HT1080 (cell line): ENCODE measurements around the gene HNRNPDL. TPM values are rescaled to one million over a fixed set of nuclear protein-coding genes. Genes with fewer than 3 reads are reported as not detected.
"Not testable (repeated sequence)": the region's sequence is repeated elsewhere in the genome, so short reads cannot be mapped to it uniquely, and the experiment has no call there.

Experiments
- DNase-seq: peaks from one replicate; pipeline ENCODE4 v3.0.0-alpha.2; 2015; ENCODE audit warnings: low read depth
- total RNA-seq: library from RNA; depleted of rRNA; stranded (reverse); fragments of >200 nt; shearing (Covaris generic); gene quantifications from 2 replicates; pipeline ENCODE4 v1.2.3, GENCODE V29; 2014

HNRNPDL gene
- total RNA-seq, 1 experiment from 2014 or later = 338 TPM

DNA sequence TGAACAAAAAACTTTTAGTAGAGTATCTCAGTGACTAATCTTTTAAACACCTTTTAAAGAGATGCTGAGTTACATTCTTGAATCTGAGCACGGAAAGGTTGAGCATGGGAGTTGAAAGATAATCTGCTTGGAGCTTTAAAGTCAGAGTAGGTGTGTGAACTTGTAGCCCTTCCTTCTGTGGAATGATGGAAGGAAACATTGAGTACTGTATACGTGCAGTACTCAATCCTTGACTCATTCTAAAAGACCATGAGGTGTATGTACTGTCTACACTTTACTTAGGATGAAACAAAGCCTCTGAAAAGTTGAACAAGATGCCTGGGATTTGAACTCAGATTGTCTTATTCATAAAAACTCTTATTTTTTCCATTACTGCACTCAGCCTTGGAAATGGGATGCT lies 3.5 kb upstream of the HNRNPDL start:
- DNase-seq = no peak

DNA sequence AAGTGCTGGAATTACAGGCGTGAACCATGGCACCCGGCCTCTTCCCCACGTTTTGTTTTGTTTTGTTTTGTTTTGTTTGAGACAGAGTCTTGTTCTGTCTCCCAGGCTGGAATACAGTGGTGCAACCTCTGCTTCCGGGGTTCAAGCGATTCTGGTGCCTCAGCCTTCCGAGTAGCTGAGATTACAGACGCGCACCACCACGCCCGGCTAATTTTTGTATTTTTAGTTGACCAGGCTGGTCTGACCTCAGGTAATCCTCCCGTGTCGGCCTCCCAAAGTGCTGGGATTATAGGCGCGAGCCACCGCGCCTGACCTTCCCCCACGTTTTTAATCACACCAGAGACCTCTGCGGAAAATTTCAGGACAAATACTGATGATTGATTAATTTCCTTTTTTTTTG lies 2.3 kb upstream of the HNRNPDL start:
- no peak for DNase-seq

DNA sequence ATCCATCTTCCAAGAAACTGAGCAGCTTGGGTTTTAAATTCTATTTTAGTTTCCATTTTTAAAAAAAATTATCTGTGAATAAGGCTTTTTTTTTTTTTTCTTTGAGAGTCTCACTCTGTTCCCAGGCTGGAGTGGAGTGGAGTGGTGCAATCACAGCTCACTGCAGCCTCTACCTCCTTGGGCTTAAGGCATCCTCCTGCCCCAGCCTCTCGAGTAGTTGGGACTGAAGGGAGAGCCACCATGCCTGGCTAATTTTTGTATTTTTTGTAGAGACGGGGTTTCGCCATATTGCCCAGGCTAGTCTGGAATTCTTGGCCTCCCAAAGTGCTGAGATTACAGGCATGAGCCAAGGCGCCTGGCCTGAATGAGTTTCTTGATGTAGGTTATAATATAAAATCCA lies 1.6 kb upstream of the HNRNPDL start:
- no peak for DNase-seq

DNA sequence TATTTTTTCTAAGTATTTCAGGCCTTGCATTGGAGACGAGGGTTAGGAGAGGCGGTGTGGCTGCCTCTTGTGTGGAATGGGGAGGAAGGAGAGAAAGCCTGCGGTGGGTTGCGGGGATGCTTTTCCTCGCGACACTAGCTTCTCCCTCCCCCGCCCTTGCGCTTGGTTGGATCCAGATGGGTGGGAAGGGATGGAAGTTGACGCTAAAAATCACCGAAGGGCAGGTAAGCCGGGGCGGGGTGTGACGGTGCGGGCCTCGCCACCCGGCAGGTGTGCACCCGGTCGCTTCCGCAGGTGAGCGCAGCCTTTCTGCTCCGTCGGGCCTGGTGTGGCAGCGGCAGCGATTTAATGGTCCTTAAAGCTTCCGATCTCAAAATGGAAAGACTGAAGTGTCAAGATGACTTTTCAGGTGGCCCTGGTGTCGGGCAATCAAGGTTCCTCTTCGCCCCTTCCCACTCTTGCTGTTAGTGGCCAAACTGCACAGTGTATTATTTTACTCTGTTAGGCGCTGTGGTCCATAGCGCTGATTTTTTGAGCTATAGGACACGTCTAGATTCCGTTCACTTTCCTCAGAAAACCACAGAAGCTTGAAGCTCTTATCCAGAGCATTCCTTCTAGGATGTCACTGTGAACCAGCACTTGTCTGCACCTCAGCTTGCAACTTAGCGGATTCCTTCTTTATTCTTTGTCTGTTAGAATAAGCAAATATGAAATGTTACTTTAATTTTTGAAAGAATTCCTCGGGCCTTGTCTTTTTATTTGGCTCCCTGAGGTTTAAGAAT lies 893 bp upstream of the HNRNPDL start:
- DNase-seq = no peak

DNA sequence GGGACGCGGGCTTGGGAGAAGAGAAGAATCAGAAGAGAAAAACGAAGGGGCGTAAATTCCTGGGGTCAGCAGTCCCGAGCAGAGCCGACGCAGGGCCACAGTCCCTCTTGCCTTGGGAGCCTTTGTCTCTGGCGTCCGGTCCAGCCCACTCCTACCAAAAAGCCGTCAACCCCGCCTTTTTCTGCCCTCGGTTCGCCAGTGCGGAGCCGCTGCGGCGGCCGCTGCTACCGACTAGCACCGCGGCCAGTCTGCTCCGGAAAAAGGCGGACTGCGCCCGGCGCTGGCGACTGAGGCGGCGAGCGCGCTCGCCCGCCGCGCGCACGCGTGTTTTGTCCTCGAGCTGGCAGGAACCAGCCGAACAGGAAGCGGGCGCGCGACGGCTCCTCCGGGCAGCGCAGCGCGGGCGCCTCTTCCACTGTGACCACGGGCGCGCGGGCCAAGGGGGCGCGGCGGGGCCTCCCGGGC lies 502 bp downstream of the HNRNPDL start:
- DNase-seq = peak; percentile 60

DNA sequence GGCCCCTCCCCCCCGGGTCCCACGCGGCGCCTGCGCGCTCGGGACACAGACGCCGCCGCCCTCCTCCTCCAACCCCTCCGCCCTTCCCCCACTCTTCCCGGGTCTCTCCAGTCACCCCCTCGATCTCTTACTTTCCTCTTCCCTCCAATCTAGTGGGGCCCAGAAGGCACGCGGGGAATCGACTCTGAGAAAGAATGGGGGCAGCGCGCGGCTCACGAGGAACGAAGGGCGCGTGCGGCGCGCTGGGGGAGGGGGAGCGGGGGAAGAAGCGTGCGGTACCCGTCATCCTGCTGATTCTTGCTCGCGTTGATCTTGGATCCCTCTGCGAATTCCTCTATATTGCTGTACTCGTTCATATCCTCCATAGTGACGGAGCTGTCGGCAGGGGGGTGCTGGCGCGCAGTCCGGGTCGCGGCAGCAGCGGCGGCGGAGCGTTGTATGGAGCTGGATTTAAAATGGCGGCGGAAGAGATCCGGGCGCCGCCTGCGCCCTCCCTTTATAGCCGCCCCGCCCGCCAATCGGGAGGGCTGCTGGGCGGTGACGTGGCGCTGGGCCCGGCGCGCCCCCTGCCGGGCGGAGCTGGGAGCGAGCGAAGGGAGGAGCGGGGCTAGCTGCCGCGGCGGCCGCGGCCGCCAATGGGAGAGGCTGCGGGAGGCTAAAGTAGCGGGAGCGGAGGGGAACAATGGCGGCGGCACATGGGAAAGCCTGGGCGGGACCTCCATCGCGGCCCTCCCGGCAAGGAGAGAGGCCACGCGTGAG lies 1.1 kb downstream of the HNRNPDL start:
- DNase-seq = peak; percentile 91

DNA sequence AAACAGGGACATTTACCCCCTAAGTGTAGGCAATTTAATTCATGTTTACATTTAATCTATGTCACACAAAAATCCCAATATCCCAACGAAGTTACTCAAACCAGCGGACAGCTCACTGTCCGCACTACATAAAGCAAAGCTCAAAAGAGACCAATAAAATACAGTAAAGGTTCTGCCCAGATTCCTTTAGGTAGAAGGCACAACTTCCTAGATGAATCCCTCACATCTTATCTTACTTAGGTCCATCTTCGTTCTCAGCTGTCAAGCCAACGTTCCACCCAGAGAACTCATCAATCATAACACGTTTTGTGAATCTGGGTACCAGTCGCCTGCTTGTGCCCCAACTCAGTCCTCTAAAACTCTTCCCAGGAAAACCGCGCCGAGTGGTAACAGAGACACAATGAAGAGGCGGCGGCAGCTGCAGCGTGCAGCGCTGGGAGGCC lies 1.7 kb downstream of the HNRNPDL start:
- DNase-seq = peak; percentile 68

DNA sequence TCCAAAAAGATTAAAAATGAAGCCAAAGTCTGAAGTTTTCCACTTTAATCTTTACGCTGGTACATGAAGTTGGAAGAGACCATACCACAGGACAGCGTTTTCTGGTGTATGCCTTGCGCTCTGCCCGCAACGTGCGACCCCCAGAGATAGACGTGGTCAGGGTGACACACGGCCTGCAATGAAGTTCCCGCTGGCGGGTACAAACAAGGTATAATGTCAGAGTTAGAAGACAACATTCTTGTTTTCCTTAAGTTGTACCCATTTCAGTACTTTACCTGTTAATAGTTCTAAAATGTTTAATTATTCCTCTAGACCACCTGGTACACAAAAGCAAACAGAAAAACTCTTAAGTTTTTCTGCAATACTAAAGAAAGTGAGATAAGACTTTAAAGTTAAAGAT lies 4.8 kb downstream of the HNRNPDL start:
- DNase-seq = no peak

DNA sequence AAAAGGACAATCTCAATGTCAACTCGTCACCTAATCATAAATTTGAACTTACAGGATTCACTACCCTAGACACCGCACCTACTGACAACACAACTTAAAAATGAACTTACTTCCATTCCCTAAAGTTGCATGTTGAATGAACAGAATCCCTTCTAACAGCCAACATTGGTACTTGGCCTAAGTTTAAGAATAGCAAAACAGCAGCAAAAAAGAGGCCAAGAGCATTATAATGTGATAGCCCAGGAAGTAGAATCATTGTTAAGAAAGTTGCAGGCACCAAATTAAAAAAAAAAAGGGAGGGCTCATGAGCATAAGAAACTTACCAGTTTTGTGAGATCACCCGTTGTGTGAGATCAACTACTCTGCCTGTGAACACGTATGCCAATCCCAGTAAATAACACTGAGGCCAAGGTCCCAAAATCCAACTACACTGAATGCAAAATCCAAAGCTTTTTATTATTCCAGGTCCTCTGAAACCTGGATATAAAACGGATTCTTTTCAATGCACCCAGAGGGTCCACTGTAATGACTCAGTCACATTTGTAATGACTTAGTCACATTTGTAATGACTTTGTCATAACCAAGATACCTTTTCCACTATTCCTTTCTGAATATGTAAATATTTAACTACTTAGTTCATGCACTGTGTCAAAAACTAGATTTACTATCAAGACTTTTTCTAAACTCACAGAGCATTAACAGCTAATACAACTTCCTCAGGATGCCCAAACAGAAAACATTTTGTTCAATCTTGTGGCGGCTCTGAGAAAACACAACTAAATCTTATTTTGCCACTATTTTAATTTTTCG lies 6.8 kb downstream of the HNRNPDL start:
- DNase-seq = peak; percentile 64

DNA sequence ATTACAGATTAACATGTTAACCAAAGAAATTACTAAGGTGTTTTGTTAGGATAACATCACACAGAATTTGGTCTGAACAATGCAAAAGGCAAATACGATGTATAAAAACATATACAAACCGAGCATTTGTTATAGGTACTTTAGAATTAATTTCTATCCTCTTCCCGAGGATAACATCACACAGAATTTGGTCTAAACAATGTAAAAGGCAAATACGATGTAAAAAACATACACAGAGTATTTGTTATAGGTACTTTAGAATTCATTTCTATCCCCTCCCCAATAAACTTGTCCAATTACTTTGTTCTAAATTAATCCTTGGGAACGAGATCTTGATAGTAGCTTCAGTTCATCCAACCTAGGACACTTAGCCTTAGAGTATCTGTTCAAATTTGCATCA lies 7.6 kb downstream of the HNRNPDL start:
- DNase-seq = no peak

DNA sequence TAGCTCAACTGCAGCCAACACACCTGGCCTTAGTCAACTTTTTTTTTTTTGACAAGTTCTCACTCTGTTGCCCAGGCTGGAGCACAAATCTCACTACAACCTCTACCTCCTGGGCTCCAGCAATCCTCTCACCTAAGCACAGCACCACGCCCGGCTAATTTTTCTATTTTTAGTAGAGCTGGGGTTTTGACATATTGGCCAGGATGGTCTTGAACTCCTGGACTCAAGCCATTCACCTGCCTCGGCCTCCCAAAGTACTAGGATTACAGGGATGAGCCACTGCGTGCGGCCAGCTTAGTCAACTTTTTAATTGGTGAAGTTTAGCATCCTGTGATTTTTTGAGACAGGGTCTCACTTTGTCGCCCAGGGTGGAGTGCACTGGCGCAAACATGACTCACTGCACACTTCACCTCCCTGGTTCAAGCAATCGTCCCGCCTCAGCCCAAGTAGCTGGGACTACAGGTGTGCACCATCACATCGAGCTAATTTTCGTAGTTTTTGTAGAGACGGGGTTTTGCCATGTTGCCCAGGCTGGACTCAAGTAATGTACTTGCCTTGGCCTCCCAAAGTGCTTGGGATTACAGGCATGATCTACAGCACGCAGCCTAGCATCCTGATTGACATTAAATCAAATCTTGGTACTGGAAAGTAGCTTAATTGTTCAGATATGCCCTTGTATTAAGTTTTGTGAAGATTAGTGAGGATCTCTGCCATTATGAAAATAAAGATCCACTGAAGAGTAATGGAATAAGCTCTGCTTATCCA lies 8.3 kb downstream of the HNRNPDL start:
- no peak for DNase-seq

DNA sequence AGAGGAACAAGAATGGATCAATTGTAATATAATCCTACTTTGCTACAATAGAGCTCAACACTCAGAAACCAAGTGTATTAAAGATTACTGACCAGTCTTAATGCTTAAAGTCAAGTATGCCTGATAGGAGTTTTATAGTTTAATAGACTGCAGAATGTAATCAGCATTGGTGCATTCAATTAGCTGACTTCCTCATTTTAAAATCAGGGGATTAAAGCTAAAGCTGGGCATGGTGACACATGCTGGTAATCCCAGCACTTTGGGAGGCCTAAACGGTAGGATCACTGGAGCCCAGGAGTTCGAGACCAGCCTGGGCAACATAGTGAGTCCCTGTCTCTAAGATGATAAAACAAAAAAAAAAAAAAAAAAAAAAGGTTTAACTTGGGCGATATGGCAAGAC lies 10.8 kb downstream of the HNRNPDL start:
- DNase-seq = no peak

DNA sequence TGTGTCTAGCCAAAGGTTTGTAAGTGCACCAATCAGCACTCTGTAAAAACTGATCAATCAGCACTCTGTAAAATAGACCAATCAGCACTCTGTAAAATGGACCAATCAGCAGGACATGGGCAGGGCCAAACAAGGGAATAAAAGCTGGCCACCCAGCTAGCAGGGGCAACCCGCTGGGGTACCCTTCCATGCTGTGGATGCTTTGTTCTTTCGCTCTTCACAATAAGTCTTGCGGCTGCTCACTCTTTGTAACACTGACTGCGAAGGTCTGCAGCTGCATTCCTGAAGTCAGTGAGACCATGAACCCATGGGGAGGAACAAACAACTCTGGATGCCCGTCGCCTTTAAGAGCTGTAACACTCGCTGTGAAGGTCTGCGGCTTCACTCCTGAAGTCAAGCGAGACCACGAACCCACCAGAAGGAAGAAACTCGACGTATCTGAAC lies 14.3 kb downstream of the HNRNPDL start:
- no peak for DNase-seq

DNA sequence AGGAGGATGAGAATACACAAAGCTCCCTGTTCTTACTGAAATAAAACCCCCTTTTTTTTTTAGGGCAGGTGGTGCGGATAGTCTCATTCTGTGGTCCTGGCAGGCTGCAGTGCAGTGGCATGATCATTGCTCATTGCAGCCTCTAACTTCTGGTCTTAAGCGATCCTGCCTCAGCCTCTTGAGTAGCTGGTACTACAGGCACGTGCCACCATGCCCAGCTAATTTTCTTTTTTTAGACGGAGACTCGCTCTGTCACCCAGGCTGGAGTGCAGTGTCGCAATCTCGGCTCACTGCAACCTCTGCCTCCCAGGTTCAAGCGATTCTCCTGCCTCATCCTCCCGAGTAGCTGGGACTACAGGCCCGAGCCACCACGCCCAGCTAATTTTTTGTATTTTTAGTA lies 15.2 kb downstream of the HNRNPDL start:
- not testable (repeated sequence) for DNase-seq

DNA sequence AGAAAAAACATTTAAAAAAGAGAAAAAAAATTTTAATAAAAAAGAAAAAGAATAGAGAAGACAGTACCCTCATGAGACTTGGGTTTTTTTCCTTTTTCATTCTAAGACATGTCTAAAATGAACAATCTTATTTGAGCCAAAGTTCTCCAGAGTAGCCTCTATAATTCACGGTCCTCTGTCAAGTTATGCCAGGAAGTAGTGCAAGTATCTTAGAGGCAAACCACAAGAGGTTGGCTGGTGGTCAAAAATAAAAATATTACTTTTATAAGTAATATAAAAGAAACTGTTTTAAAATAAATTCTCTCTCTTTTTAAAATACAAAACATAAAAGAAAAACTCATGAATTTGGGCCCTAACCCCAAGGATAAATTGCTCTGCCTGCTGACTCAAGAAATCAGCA lies 26.5 kb downstream of the HNRNPDL start:
- DNase-seq = no peak

DNA sequence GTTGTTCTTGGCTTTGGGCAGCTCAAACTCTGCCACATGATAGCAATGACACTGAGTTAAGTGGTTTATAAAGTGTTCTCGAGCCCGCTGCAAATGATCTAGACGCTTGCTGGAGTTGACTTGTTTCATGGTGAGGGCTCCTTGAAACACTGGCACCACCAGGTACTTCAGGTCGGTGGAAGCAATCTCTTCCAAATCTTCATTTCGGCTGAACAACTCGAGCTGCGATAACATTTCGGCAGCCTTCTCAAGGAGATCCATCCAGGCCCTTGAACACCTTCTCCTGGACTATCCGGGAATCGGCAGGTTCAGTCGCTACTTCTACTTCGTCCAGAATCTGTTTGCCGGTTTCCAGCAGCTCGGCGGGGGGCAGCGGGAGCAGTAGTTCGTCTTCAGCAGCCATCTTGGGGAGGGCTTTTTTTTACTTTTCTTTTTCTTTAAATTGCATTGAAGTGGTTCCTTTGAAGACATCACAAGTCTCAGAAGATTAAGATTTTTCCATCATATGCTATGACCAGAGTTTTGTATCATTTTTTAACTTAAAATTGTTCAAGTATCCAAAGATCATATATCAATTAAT lies 28.0 kb downstream of the HNRNPDL start:
- DNase-seq = no peak

DNA sequence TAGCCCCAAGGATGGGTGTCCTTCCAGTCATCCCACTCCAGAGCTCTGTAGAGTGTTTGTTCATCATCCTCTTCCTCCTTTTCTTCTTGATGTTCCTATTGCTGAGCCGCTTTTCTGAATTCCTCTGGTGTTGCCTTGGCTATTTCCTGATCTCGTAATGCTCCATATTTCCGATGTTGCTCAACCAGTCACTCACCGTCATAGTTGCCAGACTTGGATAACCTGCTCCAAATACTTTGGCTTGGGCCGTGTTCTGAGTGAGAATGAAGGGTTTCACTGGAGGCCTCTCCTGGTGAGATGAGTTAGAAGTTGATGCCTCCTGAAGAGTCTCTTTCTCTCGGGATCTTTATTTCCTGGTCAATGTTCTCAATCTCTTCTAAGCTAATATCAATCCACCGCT lies 28.7 kb downstream of the HNRNPDL start:
- DNase-seq = no peak

DNA sequence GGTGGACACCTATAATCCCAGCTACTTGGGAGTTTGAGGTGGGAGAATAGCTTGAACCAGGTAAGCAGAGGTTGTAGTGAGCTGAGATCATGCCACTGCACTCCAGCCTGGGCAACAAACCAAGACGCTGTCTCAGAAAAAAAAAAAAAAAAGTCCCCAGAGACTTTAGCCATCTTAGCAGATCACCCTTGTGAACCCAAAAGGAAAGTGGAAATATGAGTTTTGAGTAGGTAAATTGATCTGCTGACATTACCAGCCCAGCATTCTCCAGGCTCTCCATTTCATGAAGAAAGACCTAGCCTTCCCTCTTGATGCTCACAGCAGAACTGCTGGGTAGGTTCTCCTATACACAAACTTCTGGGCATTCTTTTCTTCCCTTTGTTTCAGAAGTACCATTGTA lies 32.0 kb downstream of the HNRNPDL start:
- DNase-seq = no peak

DNA sequence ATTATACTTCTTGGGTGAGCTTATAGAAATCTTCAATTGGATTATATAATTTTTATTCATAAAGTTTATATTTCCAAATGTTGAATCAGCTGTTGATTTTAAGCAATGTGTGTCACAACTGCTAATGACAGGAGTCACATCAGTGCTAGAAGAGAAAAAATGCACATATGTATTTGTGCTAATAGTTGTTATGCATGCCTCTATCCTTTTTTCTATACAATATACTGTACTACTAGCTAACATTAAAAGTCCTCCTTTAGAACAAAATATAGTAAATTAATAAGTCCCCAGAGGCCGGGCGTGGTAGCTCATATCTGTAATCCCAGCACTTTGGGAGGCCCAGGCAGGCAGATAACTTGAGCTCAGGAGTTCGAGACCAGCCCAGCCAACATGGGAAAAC lies 32.7 kb downstream of the HNRNPDL start:
- no peak for DNase-seq

DNA sequence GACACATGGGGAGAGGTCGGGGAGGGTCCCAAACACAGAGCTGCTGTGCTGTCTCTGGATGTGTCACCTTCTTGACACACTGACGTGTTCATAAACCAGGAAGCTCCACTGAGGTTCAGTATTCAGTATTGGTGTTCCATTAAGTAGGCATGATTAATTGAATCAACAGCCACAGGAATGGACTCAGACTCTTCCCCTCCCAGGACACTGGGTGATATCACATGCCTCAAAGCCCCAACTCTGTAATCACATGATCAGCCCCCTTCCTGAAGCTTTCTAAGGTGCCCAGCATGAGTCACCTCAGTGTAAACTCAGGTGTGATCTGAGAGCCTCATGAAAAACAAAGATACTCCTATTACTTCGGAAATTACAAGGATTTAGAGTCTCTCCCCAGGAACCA lies 35.4 kb downstream of the HNRNPDL start:
- DNase-seq = peak; percentile 56

DNA sequence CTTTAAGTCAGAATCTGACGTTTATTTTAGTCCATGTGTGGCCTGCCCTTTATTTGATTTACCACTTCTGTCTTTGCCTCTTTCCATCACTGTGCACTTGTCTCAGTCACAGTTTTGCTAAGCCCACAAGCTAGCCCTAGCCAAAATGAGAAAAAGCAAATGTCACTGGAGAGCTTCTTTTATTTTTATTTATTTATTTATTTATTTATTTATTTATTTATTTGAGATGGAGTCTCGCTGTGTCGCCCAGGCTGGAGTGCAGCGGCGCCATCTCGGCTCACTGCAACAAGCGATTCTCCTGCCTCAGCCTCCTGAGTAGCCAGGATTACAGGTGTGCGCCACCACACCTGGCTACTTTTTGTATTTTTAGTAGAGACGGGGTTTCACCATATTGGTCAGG lies 40.2 kb downstream of the HNRNPDL start:
- not testable (repeated sequence) for DNase-seq
